ENCODE results near the gene DCAF12. TPM values are rescaled to one million over a fixed set of nuclear protein-coding genes. Genes with fewer than 3 reads are reported as not detected.

Gene DCAF12
- total RNA-seq, result 18.6 and 23.0 TPM in 2 replicates

GRCh38 chr9:34126207-34127034, at the start of gene DCAF12:
DCAF12 (minus strand) TSS chr9:34126698; CDS start chr9:34126431, 267 bp downstream.

GRCh38 chr9:34048727-34049629, 77.5 kb downstream of the DCAF12 start, which contains the start of gene UBAP2:
UBAP2 (minus strand) TSS chr9:34048887; CDS start chr9:34017148, 31,739 bp downstream.

Other genes starting within 250 kb of the DCAF12 start
- 22.7 and 24.1 TPM in 2 replicates for gene UBAP2, start 77.8 kb downstream of the DCAF12 start, total RNA-seq
- 27.3 and 40.0 TPM in 2 replicates for gene UBAP1, start 52.3 kb upstream of the DCAF12 start, total RNA-seq
- gene KIF24, start 202.6 kb upstream of the DCAF12 start, total RNA-seq, result 0.43 and 0.48 TPM in 2 replicates
- gene NUDT2, start 202.9 kb upstream of the DCAF12 start, total RNA-seq, result 27.0 and 63.5 TPM in 2 replicates